ENCODE results near the gene PRR3. TPM values are rescaled to one million over a fixed set of nuclear protein-coding genes. Genes with fewer than 3 reads are reported as not detected.

The PRR3 gene
- total and polyA plus RNA-seq, 2 of the 13 experiments (the other 11 are each of a cell fraction or from before 2014, with no cell fraction given), result 14.6 to 21.2 TPM

DNA sequence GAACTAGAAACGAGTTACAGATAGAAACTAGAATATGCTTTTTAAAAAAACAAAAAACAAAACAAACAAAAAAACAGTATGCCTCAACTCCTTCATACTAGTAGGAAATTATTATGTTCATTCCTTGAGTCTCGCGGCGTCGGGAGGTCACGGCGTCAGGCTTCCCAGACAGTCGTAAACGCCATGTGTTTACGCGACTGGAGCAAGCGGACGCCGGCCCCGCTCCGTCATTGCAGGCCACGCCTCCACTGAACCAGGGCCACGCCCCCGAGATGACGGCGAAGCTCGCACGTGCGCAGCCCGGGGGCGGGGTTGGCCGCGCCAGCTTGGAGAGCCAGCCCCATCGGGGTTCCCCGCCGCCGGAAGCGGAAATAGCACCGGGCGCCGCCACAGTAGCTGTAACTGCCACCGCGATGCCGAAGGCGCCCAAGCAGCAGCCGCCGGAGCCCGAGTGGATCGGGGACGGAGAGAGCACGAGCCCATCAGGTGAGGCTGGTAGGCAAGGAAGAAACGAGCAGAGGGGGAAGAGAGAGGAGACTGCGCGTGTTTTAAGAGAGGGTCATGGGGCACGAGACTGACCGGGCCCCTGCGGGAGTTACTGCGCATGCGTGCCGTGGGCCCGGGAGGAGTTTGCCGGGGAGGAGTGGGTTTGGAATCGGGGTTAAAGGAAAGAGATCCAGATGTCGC, 14.1 kb downstream of the PRR3 start, which contains the start of gene ABCF1 (continued):
- TF ChIP-seq THYN1 (CRISPR knock-in tag; IDR thresholded peaks at IDR 0.05; ENCODE audit: borderline replicate concordance, low read depth), result no peak
- peak; percentile 93 for TF ChIP-seq CREB3 (CRISPR knock-in tag; IDR thresholded peaks at IDR 0.05)
- TF ChIP-seq ATF7-NPFF (CRISPR knock-in tag; IDR thresholded peaks at IDR 0.05; ENCODE audit: low read depth), result peak; percentile 94
- TF ChIP-seq, protein P1, sequence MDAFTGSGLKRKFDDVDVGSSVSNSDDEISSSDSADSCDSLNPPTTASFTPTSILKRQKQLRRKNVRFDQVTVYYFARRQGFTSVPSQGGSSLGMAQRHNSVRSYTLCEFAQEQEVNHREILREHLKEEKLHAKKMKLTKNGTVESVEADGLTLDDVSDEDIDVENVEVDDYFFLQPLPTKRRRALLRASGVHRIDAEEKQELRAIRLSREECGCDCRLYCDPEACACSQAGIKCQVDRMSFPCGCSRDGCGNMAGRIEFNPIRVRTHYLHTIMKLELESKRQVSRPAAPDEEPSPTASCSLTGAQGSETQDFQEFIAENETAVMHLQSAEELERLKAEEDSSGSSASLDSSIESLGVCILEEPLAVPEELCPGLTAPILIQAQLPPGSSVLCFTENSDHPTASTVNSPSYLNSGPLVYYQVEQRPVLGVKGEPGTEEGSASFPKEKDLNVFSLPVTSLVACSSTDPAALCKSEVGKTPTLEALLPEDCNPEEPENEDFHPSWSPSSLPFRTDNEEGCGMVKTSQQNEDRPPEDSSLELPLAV (CRISPR knock-in tag; conservative IDR thresholded peaks at IDR 0.05; ENCODE audit: low read depth), result no peak; the same call in 1 of the 2 replicates
- TF ChIP-seq MAX (IDR thresholded peaks at IDR 0.05), result peak; percentile 99
- TF ChIP-seq CERS6 (CRISPR knock-in tag; IDR thresholded peaks at IDR 0.05), result peak; percentile 44
- TF ChIP-seq KAT7 (CRISPR knock-in tag; IDR thresholded peaks at IDR 0.05; ENCODE audit: borderline replicate concordance), result peak; percentile 91; the same call in 1 of the 2 replicates
- TF ChIP-seq ZNF143 (CRISPR knock-in tag; IDR thresholded peaks at IDR 0.05), result peak; percentile 65
- peak; percentile 88; the same call in 1 of the 2 replicates for TF ChIP-seq BRD4 (CRISPR knock-in tag; IDR thresholded peaks at IDR 0.05)
- 0 out of 2 replicates have a peak, but pooled peaks have one; percentile 46 for TF ChIP-seq ZNF652 (CRISPR knock-in tag; IDR thresholded peaks at IDR 0.05; ENCODE audit: borderline replicate concordance, low read depth)
- TF ChIP-seq ZNF572 (CRISPR knock-in tag; IDR thresholded peaks at IDR 0.05), result peak; percentile 87; the same call in 1 of the 2 replicates
- TF ChIP-seq HDAC6 (IDR thresholded peaks at IDR 0.05; ENCODE audit: low read depth, low read length), result no peak
- TF ChIP-seq, protein P2, sequence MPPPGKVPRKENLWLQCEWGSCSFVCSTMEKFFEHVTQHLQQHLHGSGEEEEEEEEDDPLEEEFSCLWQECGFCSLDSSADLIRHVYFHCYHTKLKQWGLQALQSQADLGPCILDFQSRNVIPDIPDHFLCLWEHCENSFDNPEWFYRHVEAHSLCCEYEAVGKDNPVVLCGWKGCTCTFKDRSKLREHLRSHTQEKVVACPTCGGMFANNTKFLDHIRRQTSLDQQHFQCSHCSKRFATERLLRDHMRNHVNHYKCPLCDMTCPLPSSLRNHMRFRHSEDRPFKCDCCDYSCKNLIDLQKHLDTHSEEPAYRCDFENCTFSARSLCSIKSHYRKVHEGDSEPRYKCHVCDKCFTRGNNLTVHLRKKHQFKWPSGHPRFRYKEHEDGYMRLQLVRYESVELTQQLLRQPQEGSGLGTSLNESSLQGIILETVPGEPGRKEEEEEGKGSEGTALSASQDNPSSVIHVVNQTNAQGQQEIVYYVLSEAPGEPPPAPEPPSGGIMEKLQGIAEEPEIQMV (CRISPR knock-in tag; IDR thresholded peaks at IDR 0.05; ENCODE audit: low read depth), result peak; percentile 97
- TF ChIP-seq ZBTB44 (CRISPR knock-in tag; IDR thresholded peaks at IDR 0.05), result no peak; the same call in 1 of the 2 replicates
- no peak for TF ChIP-seq PTBP1 (IDR thresholded peaks at IDR 0.05; ENCODE audit: low read depth, low read length, poor library complexity, severe bottlenecking)
- TF ChIP-seq ZNF101 (CRISPR knock-in tag; IDR thresholded peaks at IDR 0.05; ENCODE audit: borderline replicate concordance, low read depth), result no peak
- TF ChIP-seq, protein P3, sequence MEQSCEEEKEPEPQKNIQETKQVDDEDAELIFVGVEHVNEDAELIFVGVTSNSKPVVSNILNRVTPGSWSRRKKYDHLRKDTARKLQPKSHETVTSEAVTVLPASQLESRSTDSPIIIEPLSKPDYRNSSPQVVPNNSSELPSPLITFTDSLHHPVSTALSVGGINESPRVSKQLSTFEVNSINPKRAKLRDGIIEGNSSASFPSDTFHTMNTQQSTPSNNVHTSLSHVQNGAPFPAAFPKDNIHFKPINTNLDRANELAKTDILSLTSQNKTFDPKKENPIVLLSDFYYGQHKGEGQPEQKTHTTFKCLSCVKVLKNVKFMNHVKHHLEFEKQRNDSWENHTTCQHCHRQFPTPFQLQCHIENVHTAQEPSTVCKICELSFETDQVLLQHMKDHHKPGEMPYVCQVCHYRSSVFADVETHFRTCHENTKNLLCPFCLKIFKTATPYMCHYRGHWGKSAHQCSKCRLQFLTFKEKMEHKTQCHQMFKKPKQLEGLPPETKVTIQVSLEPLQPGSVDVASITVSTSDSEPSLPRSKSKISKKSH (CRISPR knock-in tag; IDR thresholded peaks at IDR 0.05; ENCODE audit: borderline replicate concordance), result peak; percentile 93
- no peak; the same call in none of the 2 replicates for TF ChIP-seq TSC22D2 (CRISPR knock-in tag; IDR thresholded peaks at IDR 0.05; ENCODE audit: borderline replicate concordance)
- TF ChIP-seq ZNF547 (CRISPR knock-in tag; IDR thresholded peaks at IDR 0.05), result peak; percentile 98
- no peak; the same call in 1 of the 2 replicates for TF ChIP-seq RFXANK (CRISPR knock-in tag; IDR thresholded peaks at IDR 0.05)
